HG03045 (cell line): ENCODE results near the gene PCCA.

Experiments
- ATAC-seq: cut with Tn5 transposase; IDR thresholded peaks from one replicate; pipeline ENCODE4 v1.9.1; 2021; ENCODE audit warnings: mild to moderate bottlenecking, moderate library complexity; ENCODE audit not compliant: unreplicated experiment

Gene PCCA

GRCh38 chr13:100443998-100444328 lies 355.1 kb downstream of the PCCA start:
- no peak for ATAC-seq

GRCh38 chr13:100447831-100448230 lies 358.9 kb downstream of the PCCA start:
- no peak for ATAC-seq

- ATAC-seq, result no peak
Measured at GRCh38 chr13:100451923-100452322, 363.0 kb downstream of the PCCA start.

- ATAC-seq, result no peak
Measured at GRCh38 chr13:100454876-100455275, 366.0 kb downstream of the PCCA start.

GRCh38 chr13:100458673-100459072 lies 369.8 kb downstream of the PCCA start:
- ATAC-seq, result no peak

- no peak for ATAC-seq
Measured at GRCh38 chr13:100459747-100460146, 370.9 kb downstream of the PCCA start.

GRCh38 chr13:100460266-100460665 lies 371.4 kb downstream of the PCCA start:
- no peak for ATAC-seq

- ATAC-seq, result no peak
Measured at GRCh38 chr13:100460791-100461190, 371.9 kb downstream of the PCCA start.

GRCh38 chr13:100461309-100462030 lies 372.6 kb downstream of the PCCA start:
- ATAC-seq, result no peak

GRCh38 chr13:100464006-100464405 lies 375.1 kb downstream of the PCCA start:
- no peak for ATAC-seq

GRCh38 chr13:100465558-100465957 lies 376.7 kb downstream of the PCCA start:
- no peak for ATAC-seq

- ATAC-seq, result no peak
Measured at GRCh38 chr13:100470866-100471505, 382.1 kb downstream of the PCCA start.

GRCh38 chr13:100473087-100473486 lies 384.2 kb downstream of the PCCA start:
- no peak for ATAC-seq

- no peak for ATAC-seq
Measured at GRCh38 chr13:100473501-100474044, 384.7 kb downstream of the PCCA start.

- ATAC-seq, result no peak
Measured at GRCh38 chr13:100476963-100477362, 388.1 kb downstream of the PCCA start.

- no peak for ATAC-seq
Measured at GRCh38 chr13:100478107-100478809, 389.4 kb downstream of the PCCA start.

- no peak for ATAC-seq
Measured at GRCh38 chr13:100480676-100481075, 391.8 kb downstream of the PCCA start.

- no peak for ATAC-seq
Measured at GRCh38 chr13:100483139-100483538, 394.2 kb downstream of the PCCA start.

- no peak for ATAC-seq
Measured at GRCh38 chr13:100483841-100484381, 395.0 kb downstream of the PCCA start.

- no peak for ATAC-seq
Measured at GRCh38 chr13:100484702-100485101, 395.8 kb downstream of the PCCA start.

- ATAC-seq, result no peak
Measured at GRCh38 chr13:100485265-100485664, 396.4 kb downstream of the PCCA start.

- no peak for ATAC-seq
Measured at GRCh38 chr13:100490692-100491091, 401.8 kb downstream of the PCCA start.
